Tibial nerve (tissue), 4 donors: ENCODE results near the gene NBAS. TPM values are rescaled to one million over a fixed set of nuclear protein-coding genes. Genes with fewer than 3 reads are reported as not detected.

ENCODE experiments used
- DNase-seq, 2 donors: peaks; one replicate each; pipeline ENCODE4 v3.0.0-alpha.2; 2019; ENCODE audit warnings: low spot score in 2 of 2
- H3K27ac ChIP-seq, 4 donors: fragments of 200-600 bp; sonication (generic) in 3 of 4; one replicate each; pipeline ENCODE4 v1.5.1; 2017 to 2019; ENCODE audit warnings: mild to moderate bottlenecking in 1 of 4
- H3K27me3 ChIP-seq, 2 donors: fragments of 200-600 bp; sonication (generic) in 1 of 2; one replicate each; pipeline versions ENCODE4 v1.5.1 to v1.6.0; 2017 to 2019
- H3K36me3 ChIP-seq, 3 donors: fragments of 200-600 bp; sonication (generic); one replicate each; pipeline ENCODE4 v1.5.1; 2018 to 2019
- H3K4me1 ChIP-seq, 4 donors: fragments of 200-600 bp; sonication (generic) in 3 of 4; one replicate each; pipeline ENCODE4 v1.5.1; 2017 to 2019
- H3K4me3 ChIP-seq, 4 donors: fragments of 200-600 bp; sonication (generic) in 3 of 4; one replicate each; pipeline ENCODE4 v1.5.1; 2017 to 2019; ENCODE audit warnings: mild to moderate bottlenecking in 1 of 4, moderate library complexity in 1 of 4
- H3K9me3 ChIP-seq, 4 donors: fragments of 200-600 bp; sonication (generic) in 3 of 4; one replicate each; pipeline ENCODE4 v1.5.1; 2017 to 2019
- CTCF ChIP-seq, 5 experiments: fragments of 200-600 bp in 3 of 5; fragments of 450-650 bp in 2 of 5; sonication (generic) in 3 of 5; IDR thresholded peaks; one replicate each; pipeline ENCODE4 v1.5.1; 2016 to 2019; ENCODE audit warnings: antibody characterized with exemption in 5 of 5, mild to moderate bottlenecking in 3 of 5, moderate library complexity in 2 of 5
- EP300 ChIP-seq, 2 donors: sonication (generic); formaldehyde crosslinking; IDR thresholded peaks; one replicate each; pipeline ENCODE4 v1.6.1; 2017; ENCODE audit warnings: antibody characterized with exemption in 2 of 2, mild to moderate bottlenecking in 1 of 2
- POLR2A ChIP-seq, 2 donors: fragments of 450-650 bp; IDR thresholded peaks; one replicate each; pipeline ENCODE4 v1.6.1; 2017; ENCODE audit warnings: antibody characterized with exemption in 2 of 2, mild to moderate bottlenecking in 2 of 2, moderate library complexity in 2 of 2
- WGBS, 2 donors: methylation state at CpG; one replicate each; pipeline ENCODE4 v1.1.5; 2018; 5-methylcytosine and 5-hydroxymethylcytosine counted together
- total RNA-seq, 4 donors: library from RNA; depleted of rRNA; stranded (reverse); fragments of >200 nt; gene quantifications; one replicate each; pipeline ENCODE4 v1.1.0, GENCODE V29; 2016

Gene NBAS
- total RNA-seq, 4 donors from 2014 or later, result 49.0 to 59.1 (median 55.1) TPM

DNA sequence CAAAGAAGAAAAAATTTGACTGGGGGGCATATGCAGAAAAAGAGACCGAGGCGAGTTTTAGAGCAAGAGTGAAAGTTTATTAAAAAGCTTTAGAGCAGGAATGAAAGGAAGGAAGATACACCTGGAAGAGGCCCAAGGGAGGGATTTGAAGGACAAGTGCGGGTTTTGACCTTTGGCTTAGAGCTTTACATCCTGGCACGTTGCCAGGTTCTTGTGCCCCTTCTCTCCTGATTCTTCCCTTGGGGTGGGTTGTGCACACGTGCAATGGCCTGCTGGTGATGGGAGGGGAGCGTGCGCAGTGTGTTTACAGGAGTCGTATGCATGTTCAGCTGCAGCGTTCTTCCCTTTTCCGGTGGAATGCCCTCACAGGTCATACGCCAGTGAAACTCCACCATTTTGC is 208.8 kb downstream of the NBAS start:
- Histone ChIP-seq H3K9me3 (no peaks in the 10 kb centered on the region), H3K36me3 (peaks cover 0 to 80% (median 0%) of the 10 kb centered on the region in 3 donors), H3K4me3 (no peak overlapping the region), H3K4me1 (no peaks in the 10 kb centered on the region), H3K27ac (no peak overlapping the region), H3K27me3 (no peaks in the 10 kb centered on the region)
- TF ChIP-seq POLR2A (IDR thresholded peaks at IDR 0.05), result no peak
- no peak for DNase-seq
- 89 to 92% methylated on average over 11 of the region's 11 CpGs for WGBS, 2 donors

GRCh38 chr2:15348636-15349035 is 212.5 kb downstream of the NBAS start:
- H3K36me3 ChIP-seq, result peaks cover 0 to 81% (median 0%) of the 10 kb centered on the region in 3 donors
- peaks cover 0 to 19% (median 5%) of the 10 kb centered on the region in 4 donors for H3K9me3 ChIP-seq
- H3K4me3 ChIP-seq, result no peak overlapping the region
- H3K27ac ChIP-seq, result no peak overlapping the region
- no peaks in the 10 kb centered on the region for H3K27me3 ChIP-seq
- H3K4me1 ChIP-seq, result no peaks in the 10 kb centered on the region
- DNase-seq, result no peak
- no peak for TF ChIP-seq CTCF (IDR thresholded peaks at IDR 0.05)
- no peak for TF ChIP-seq POLR2A (IDR thresholded peaks at IDR 0.05)
- TF ChIP-seq EP300 (IDR thresholded peaks at IDR 0.05), result no peak
- WGBS, 2 donors, result 89 to 98% methylated on average over 5 of the region's 5 CpGs

GRCh38 chr2:15348045-15348444 is 213.1 kb downstream of the NBAS start:
- Histone ChIP-seq H3K27me3 (no peaks in the 10 kb centered on the region), H3K36me3 (peaks cover 0 to 78% (median 0%) of the 10 kb centered on the region in 3 donors), H3K4me3 (no peak overlapping the region), H3K4me1 (no peaks in the 10 kb centered on the region), H3K9me3 (peaks cover 0 to 22% (median 5%) of the 10 kb centered on the region in 4 donors), H3K27ac (no peak overlapping the region)
- WGBS, 2 donors, result 89 to 92% methylated on average over 4 of the region's 4 CpGs
- DNase-seq, result no peak
- no peak for TF ChIP-seq CTCF (IDR thresholded peaks at IDR 0.05)
- TF ChIP-seq EP300 (IDR thresholded peaks at IDR 0.05), result no peak
- no peak for TF ChIP-seq POLR2A (IDR thresholded peaks at IDR 0.05)

GRCh38 chr2:15346624-15347023 is 214.5 kb downstream of the NBAS start:
- no peak for DNase-seq
- H3K9me3 ChIP-seq, result peaks cover 0 to 26% (median 5%) of the 10 kb centered on the region in 4 donors
- no peak overlapping the region for H3K4me3 ChIP-seq
- no peaks in the 10 kb centered on the region for H3K27me3 ChIP-seq
- no peak overlapping the region for H3K27ac ChIP-seq
- H3K4me1 ChIP-seq, result no peaks in the 10 kb centered on the region
- WGBS, 2 donors, result 88 to 98% methylated on average over 1 of the region's 1 CpG
- TF ChIP-seq POLR2A (IDR thresholded peaks at IDR 0.05), result no peak
- no peak for TF ChIP-seq EP300 (IDR thresholded peaks at IDR 0.05)
- TF ChIP-seq CTCF (IDR thresholded peaks at IDR 0.05), result no peak
- peaks cover 0 to 72% (median 0%) of the 10 kb centered on the region in 3 donors for H3K36me3 ChIP-seq

- Histone ChIP-seq H3K36me3 (peaks cover 0 to 25% (median 0%) of the 10 kb centered on the region in 3 donors), H3K4me3 (no peak overlapping the region), H3K4me1 (no peaks in the 10 kb centered on the region), H3K27ac (no peak overlapping the region), H3K27me3 (no peaks in the 10 kb centered on the region), H3K9me3 (peaks cover 0 to 5% (median 0%) of the 10 kb centered on the region in 4 donors)
- no peak for DNase-seq
- 77 to 95% methylated on average over 1 of the region's 1 CpG for whole genome bisulfite sequencing, 2 donors
- TF ChIP-seq CTCF (IDR thresholded peaks at IDR 0.05) (no peak), EP300 (IDR thresholded peaks at IDR 0.05) (no peak), POLR2A (IDR thresholded peaks at IDR 0.05) (no peak)
These were observed 223.0 kb downstream of the NBAS start for GRCh38 chr2:15337996-15338666.
